Ramos (cell line): ENCODE data around the gene HABP2.

Experiments
- in situ Hi-C: fragments of 300-500 bp; cut with MboI; formaldehyde crosslinking; loops from one replicate; pipeline ENCODE4 v1.14.3; 2022; ENCODE audit warnings: low sequenced_read_pairs; ENCODE audit not compliant: unreplicated experiment

HABP2 gene

GRCh38 chr10:113589201-113589770, 36.4 kb downstream of the HABP2 start:
- in situ Hi-C loops, result no loop called here

GRCh38 chr10:113590581-113590980, 37.7 kb downstream of the HABP2 start:
- in situ Hi-C loops, result no loop called here

- in situ Hi-C loops, result no loop called here
Measured at GRCh38 chr10:113592380-113592779, 39.5 kb downstream of the HABP2 start.

- in situ Hi-C loops, result no loop called here
Measured at GRCh38 chr10:113594652-113595051, 41.8 kb downstream of the HABP2 start.

- in situ Hi-C loops, result no loop called here
Measured at GRCh38 chr10:113600569-113600968, 47.7 kb downstream of the HABP2 start.

GRCh38 chr10:113603057-113603777, 50.4 kb downstream of the HABP2 start:
- in situ Hi-C loops, result no loop called here

- in situ Hi-C loops, result no loop called here
Measured at GRCh38 chr10:113604572-113604971, 51.7 kb downstream of the HABP2 start.

GRCh38 chr10:113605268-113605978, 52.6 kb downstream of the HABP2 start:
- in situ Hi-C loops, result no loop called here

- in situ Hi-C loops, result no loop called here
Measured at GRCh38 chr10:113609704-113610108, 56.9 kb downstream of the HABP2 start.

- in situ Hi-C loops, result no loop called here
Measured at GRCh38 chr10:113610631-113611601, 58.1 kb downstream of the HABP2 start.

- in situ Hi-C loops, result no loop called here
Measured at GRCh38 chr10:113612154-113612553, 59.3 kb downstream of the HABP2 start.

GRCh38 chr10:113613427-113613826, 60.6 kb downstream of the HABP2 start:
- in situ Hi-C loops, result no loop called here

GRCh38 chr10:113613977-113614690, 61.3 kb downstream of the HABP2 start:
- in situ Hi-C loops, result no loop called here

GRCh38 chr10:113616244-113617074, 63.6 kb downstream of the HABP2 start:
- in situ Hi-C loops, result no loop called here

- in situ Hi-C loops, result no loop called here
Measured at GRCh38 chr10:113617086-113617485, 64.2 kb downstream of the HABP2 start.

GRCh38 chr10:113618338-113618737, 65.5 kb downstream of the HABP2 start:
- in situ Hi-C loops, result no loop called here

GRCh38 chr10:113619401-113619800, 66.5 kb downstream of the HABP2 start:
- in situ Hi-C loops, result no loop called here

- in situ Hi-C loops, result no loop called here
Measured at GRCh38 chr10:113620511-113620910, 67.7 kb downstream of the HABP2 start.

- in situ Hi-C loops, result no loop called here
Measured at GRCh38 chr10:113620936-113621335, 68.1 kb downstream of the HABP2 start.
